DND-41 (cell line): ENCODE data around the gene RPH3AL.

Experiments
- ATAC-seq: fragments of 200-7000 bp; cut with Tn5 transposase; 3 replicates; pipeline ENCODE4 v1.9.1; 2021; ENCODE audit warnings: low read depth; ENCODE audit not compliant: insufficient read depth
- DNase-seq: peaks from one replicate; pipeline ENCODE4 v3.0.0-alpha.2; 2020
- H2AFZ ChIP-seq: 2 replicates; pipeline ENCODE4 v1.6.0; 2012; ENCODE audit warnings: low read depth, low read length
- H3K27ac ChIP-seq: 2 replicates; pipeline ENCODE4 v1.5.1; 2012; ENCODE audit warnings: low read length, inconsistent platforms
- H3K27me3 ChIP-seq: fragments of 200-600 bp; sonication (generic); 2 replicates; pipeline ENCODE4 v1.6.0; 2012; ENCODE audit warnings: low read length, mild to moderate bottlenecking, inconsistent platforms; ENCODE audit not compliant: insufficient read depth, poor library complexity
- H3K36me3 ChIP-seq: 2 replicates; pipeline ENCODE4 v1.5.1; 2012; ENCODE audit warnings: low read length, inconsistent platforms; ENCODE audit not compliant: insufficient read depth
- H3K4me1 ChIP-seq: 2 replicates; pipeline ENCODE4 v1.5.1; 2012; ENCODE audit warnings: mild to moderate bottlenecking, low read length; ENCODE audit not compliant: insufficient read depth
- H3K4me2 ChIP-seq: 2 replicates; pipeline ENCODE4 v1.6.0; 2012; ENCODE audit warnings: mild to moderate bottlenecking, moderate library complexity, low read length, inconsistent platforms; ENCODE audit not compliant: insufficient read depth
- H3K4me3 ChIP-seq, 2 experiments: fragments of 200-600 bp in 1 of 2; shearing (Covaris generic) in 1 of 2; 2 replicates each; pipeline ENCODE4 v1.5.1; 2012 to 2016; ENCODE audit warnings: inconsistent platforms in 2 of 2, low read length in 2 of 2, mild to moderate bottlenecking in 2 of 2, low read depth in 1 of 2, moderate library complexity in 1 of 2
- H3K79me2 ChIP-seq: 2 replicates; pipeline ENCODE4 v1.6.0; 2012; ENCODE audit warnings: low read length, inconsistent platforms; ENCODE audit not compliant: insufficient read depth
- H3K9ac ChIP-seq: 2 replicates; pipeline ENCODE4 v1.6.0; 2012; ENCODE audit warnings: low read depth, mild to moderate bottlenecking, inconsistent platforms, low read length, moderate library complexity
- H3K9me3 ChIP-seq: 2 replicates; pipeline ENCODE4 v1.5.1; 2012; ENCODE audit warnings: low read length, moderate library complexity, mild to moderate bottlenecking, inconsistent platforms; ENCODE audit not compliant: insufficient read depth, severe bottlenecking
- H4K20me1 ChIP-seq: 2 replicates; pipeline ENCODE4 v1.6.0; 2012; ENCODE audit warnings: low read length; ENCODE audit not compliant: insufficient read depth
- EZH2 ChIP-seq: IDR thresholded peaks from 3 replicates; pipeline ENCODE4 v1.6.1; 2012; ENCODE audit warnings: borderline replicate concordance, low read depth, mild to moderate bottlenecking, moderate library complexity, low read length, inconsistent platforms; ENCODE audit not compliant: severe bottlenecking
- TF ChIP-seq, protein P1 (sequence below): IDR thresholded peaks from 2 replicates; pipeline ENCODE4 v1.5.1; 2012; ENCODE audit warnings: borderline replicate concordance, low read length, moderate library complexity, mild to moderate bottlenecking; ENCODE audit not compliant: poor library complexity, severe bottlenecking; ENCODE audit errors: extremely low read depth

Gene RPH3AL

DNA sequence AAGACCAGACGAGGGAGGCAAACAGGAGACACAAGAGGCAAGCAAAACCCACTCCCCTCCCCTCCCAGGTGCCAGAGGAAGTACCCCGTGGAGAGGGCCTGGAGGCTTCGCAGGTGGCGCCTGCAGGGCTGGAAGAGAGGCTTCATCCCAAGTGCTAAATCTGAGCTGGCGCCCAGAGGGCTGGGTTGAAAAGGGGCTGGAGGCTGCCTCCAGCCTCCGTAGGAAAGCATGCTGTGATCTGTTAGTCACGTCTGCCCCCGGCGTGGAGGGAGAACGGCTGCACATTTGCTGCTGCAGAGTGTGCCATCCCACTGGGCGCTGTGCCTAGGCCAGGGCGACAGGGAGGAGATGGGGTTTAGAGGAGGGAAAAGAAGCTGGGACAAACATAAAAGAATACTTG, 16.9 kb downstream of the RPH3AL start:
- DNase-seq = no peak
- no peak for ATAC-seq
- Histone ChIP-seq H3K4me1 (peaks cover 3% of the 10 kb centered on the region; the same call in 1 of the 2 replicates), H4K20me1 (peaks cover 12% of the 10 kb centered on the region), H3K27ac (no peak overlapping the region), H3K9me3 (no peaks in the 10 kb centered on the region), H2AFZ (no peak overlapping the region), H3K27me3 (peaks cover 44% of the 10 kb centered on the region), H3K9ac (no peak overlapping the region), H3K4me2 (no peak overlapping the region), H3K36me3 (no peaks in the 10 kb centered on the region), H3K79me2 (no peaks in the 10 kb centered on the region), H3K4me3 (no peak overlapping the region)
- TF ChIP-seq EZH2 = no peak
- TF ChIP-seq, protein P1, sequence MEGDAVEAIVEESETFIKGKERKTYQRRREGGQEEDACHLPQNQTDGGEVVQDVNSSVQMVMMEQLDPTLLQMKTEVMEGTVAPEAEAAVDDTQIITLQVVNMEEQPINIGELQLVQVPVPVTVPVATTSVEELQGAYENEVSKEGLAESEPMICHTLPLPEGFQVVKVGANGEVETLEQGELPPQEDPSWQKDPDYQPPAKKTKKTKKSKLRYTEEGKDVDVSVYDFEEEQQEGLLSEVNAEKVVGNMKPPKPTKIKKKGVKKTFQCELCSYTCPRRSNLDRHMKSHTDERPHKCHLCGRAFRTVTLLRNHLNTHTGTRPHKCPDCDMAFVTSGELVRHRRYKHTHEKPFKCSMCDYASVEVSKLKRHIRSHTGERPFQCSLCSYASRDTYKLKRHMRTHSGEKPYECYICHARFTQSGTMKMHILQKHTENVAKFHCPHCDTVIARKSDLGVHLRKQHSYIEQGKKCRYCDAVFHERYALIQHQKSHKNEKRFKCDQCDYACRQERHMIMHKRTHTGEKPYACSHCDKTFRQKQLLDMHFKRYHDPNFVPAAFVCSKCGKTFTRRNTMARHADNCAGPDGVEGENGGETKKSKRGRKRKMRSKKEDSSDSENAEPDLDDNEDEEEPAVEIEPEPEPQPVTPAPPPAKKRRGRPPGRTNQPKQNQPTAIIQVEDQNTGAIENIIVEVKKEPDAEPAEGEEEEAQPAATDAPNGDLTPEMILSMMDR = no peak

DNA sequence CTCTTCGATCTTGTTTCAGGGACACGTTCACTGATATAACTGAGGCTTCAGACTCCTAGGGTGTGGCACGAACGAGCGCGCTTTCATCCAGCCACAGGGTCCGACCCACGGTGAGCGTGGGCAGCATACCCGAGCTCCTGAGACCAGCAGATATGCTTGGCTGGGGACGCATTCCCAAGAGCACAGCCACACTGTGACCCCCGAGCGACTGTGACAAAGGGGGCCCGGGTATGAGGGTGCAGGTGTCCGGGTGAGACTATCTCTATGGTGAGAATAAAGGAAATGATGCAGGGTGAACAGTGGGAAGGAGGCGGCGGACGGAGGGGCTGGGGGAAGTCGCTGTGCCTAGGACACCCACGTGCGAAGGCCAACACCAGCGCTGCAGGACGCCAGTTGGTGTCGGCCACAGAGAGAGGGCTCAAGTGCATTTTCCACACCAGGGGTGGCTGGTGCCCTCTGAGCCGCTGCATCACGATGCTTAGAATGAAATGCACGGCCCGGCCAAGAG, 17.6 kb downstream of the RPH3AL start:
- H3K79me2 ChIP-seq = no peaks in the 10 kb centered on the region
- H3K27ac ChIP-seq = no peak overlapping the region
- DNase-seq = no peak
- peaks cover 47% of the 10 kb centered on the region for H3K27me3 ChIP-seq
- no peak overlapping the region for H3K9ac ChIP-seq
- no peak overlapping the region for H2AFZ ChIP-seq
- no peaks in the 10 kb centered on the region for H3K36me3 ChIP-seq
- no peaks in the 10 kb centered on the region for H3K9me3 ChIP-seq
- no peak for ATAC-seq
- H3K4me2 ChIP-seq = no peak overlapping the region
- H3K4me3 ChIP-seq = no peak overlapping the region
- no peak for TF ChIP-seq EZH2
- TF ChIP-seq, protein P1 = no peak
- H4K20me1 ChIP-seq = peaks cover 14% of the 10 kb centered on the region
- H3K4me1 ChIP-seq = peaks cover 3% of the 10 kb centered on the region; the same call in 1 of the 2 replicates

DNA sequence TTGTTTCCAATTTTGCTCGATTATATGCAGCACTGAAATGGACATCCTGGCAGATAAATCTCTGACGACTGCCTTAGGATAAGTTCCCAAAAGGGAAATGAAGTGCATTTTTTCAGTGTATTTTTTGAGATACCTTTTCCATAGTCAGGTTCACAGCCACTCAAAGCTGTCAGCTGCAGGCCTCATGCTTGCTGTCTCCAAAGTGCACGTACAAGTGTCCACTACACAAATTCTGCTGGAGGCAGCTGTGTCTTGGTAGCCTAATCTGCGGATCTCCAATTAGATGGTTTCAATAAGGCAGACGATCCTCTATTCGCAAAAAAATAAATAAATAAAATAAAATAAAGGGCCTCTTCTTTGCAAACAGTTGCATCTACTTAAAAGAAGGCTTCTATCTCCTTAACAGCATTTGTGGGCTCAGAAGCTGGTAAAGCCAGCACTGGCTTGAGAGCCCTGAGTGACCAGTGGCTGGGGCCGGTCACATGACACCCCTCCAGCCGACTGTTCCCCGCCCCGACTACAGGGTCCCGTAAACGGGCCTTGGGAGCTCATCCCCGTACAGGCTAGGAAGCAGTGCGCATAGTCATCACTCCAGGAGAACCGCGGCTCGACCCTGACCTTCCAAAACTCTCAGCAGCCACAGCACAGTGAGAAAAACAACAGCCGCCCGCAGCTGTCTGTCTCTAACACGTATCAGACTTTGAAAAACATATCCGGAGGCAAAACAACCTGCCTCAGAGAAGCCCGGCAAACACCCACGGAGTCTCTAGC, 18.8 kb downstream of the RPH3AL start:
- H3K36me3 ChIP-seq = no peaks in the 10 kb centered on the region
- H3K4me2 ChIP-seq = no peak overlapping the region
- no peak overlapping the region for H3K4me3 ChIP-seq
- peaks cover 3% of the 10 kb centered on the region; the same call in 1 of the 2 replicates for H3K4me1 ChIP-seq
- no peak overlapping the region for H3K9ac ChIP-seq
- TF ChIP-seq EZH2 = no peak
- TF ChIP-seq, protein P1 = no peak
- DNase-seq = no peak
- no peak overlapping the region for H3K27ac ChIP-seq
- ATAC-seq = no peak
- H4K20me1 ChIP-seq = peaks cover 16% of the 10 kb centered on the region
- H3K79me2 ChIP-seq = no peaks in the 10 kb centered on the region
- H3K9me3 ChIP-seq = no peaks in the 10 kb centered on the region
- H3K27me3 ChIP-seq = peaks cover 49% of the 10 kb centered on the region
- no peak overlapping the region for H2AFZ ChIP-seq
